GM23338 (cell line): ENCODE results near the gene NBEAL2. TPM values are rescaled to one million over a fixed set of nuclear protein-coding genes. Genes with fewer than 3 reads are reported as not detected.

Experiments
- ATAC-seq: fragments of 200-7000 bp; cut with Tn5 transposase; 3 replicates; pipeline ENCODE4 v1.9.1; 2020
- DNase-seq: peaks from one replicate; pipeline ENCODE4 v3.0.0-alpha.2; 2015; ENCODE audit warnings: low spot score
- H2AFZ ChIP-seq: fragments of 200-600 bp; sonication (generic); 2 replicates; pipeline ENCODE4 v1.8.0; 2016; ENCODE audit warnings: antibody characterized with exemption, mild to moderate bottlenecking, moderate library complexity
- H3F3A ChIP-seq: fragments of 200-600 bp; sonication (generic); replicated peaks from 2 replicates; pipeline ENCODE4 v1.8.0; 2017; ENCODE audit warnings: antibody characterized with exemption, mixed run types, low read depth
- H3K27ac ChIP-seq: fragments of 200-600 bp; sonication (generic); 2 replicates; pipeline ENCODE4 v1.6.1; 2016; ENCODE audit warnings: low read depth
- H3K27me3 ChIP-seq: fragments of 200-600 bp; sonication (generic); 2 replicates; pipeline ENCODE4 v1.8.0; 2016; ENCODE audit warnings: mild to moderate bottlenecking, mixed run types, moderate library complexity; ENCODE audit not compliant: insufficient read depth
- H3K36me3 ChIP-seq: fragments of 200-600 bp; sonication (generic); 2 replicates; pipeline ENCODE4 v1.8.0; 2016; ENCODE audit warnings: mild to moderate bottlenecking; ENCODE audit not compliant: insufficient read depth
- H3K4me1 ChIP-seq: fragments of 200-600 bp; sonication (generic); 2 replicates; pipeline ENCODE4 v1.8.0; 2016; ENCODE audit warnings: mild to moderate bottlenecking, moderate library complexity; ENCODE audit not compliant: insufficient read depth
- H3K4me2 ChIP-seq: fragments of 200-600 bp; sonication (generic); 2 replicates; pipeline ENCODE4 v1.7.1; 2017; ENCODE audit warnings: mixed run types
- H3K4me3 ChIP-seq: fragments of 200-600 bp; sonication (generic); 2 replicates; pipeline ENCODE4 v1.6.1; 2016; ENCODE audit warnings: mixed run types
- H3K79me2 ChIP-seq: fragments of 200-600 bp; sonication (generic); replicated peaks from 2 replicates; pipeline ENCODE4 v1.8.0; 2017; ENCODE audit warnings: mild to moderate bottlenecking; ENCODE audit not compliant: insufficient read depth
- H3K9me2 ChIP-seq: fragments of 200-600 bp; sonication (generic); 2 replicates; pipeline ENCODE4 v1.8.0; 2017; ENCODE audit not compliant: insufficient read depth
- H4K20me1 ChIP-seq: fragments of 200-600 bp; sonication (generic); replicated peaks from 2 replicates; pipeline ENCODE4 v1.8.0; 2017; ENCODE audit warnings: mild to moderate bottlenecking; ENCODE audit not compliant: insufficient read depth
- H3K27ac Mint-ChIP-seq: 2 replicates; pipeline ENCODE4 v1.8.0; 2020; ENCODE audit warnings: inconsistent platforms, mild to moderate bottlenecking, moderate library complexity, mixed read lengths
- H3K27me3 Mint-ChIP-seq: 3 replicates; pipeline ENCODE4 v1.8.0; 2022; ENCODE audit warnings: low read depth, mild to moderate bottlenecking, moderate library complexity, mixed read lengths, inconsistent platforms; ENCODE audit not compliant: insufficient read depth, poor library complexity
- H3K36me3 Mint-ChIP-seq: 3 replicates; pipeline ENCODE4 v1.8.0; 2021; ENCODE audit warnings: low read depth, mild to moderate bottlenecking, inconsistent platforms, moderate library complexity, mixed read lengths
- H3K4me1 Mint-ChIP-seq: 3 replicates; pipeline ENCODE4 v1.8.0; 2020; ENCODE audit warnings: mild to moderate bottlenecking, inconsistent platforms, mixed read lengths
- H3K4me3 Mint-ChIP-seq: 3 replicates; pipeline ENCODE4 v1.8.0; 2021; ENCODE audit warnings: moderate library complexity, mild to moderate bottlenecking, inconsistent platforms, mixed read lengths
- H3K9me3 Mint-ChIP-seq: 3 replicates; pipeline ENCODE4 v1.8.0; 2020; ENCODE audit warnings: moderate library complexity, mild to moderate bottlenecking, inconsistent platforms, mixed read lengths
- CREB1 ChIP-seq: fragments of 250-450 bp; sonication (Bioruptor Pico); IDR thresholded peaks from 2 replicates; pipeline ENCODE4 v1.5.0; 2020; ENCODE audit warnings: low read depth, mild to moderate bottlenecking, moderate library complexity
- EZH2 ChIP-seq: fragments of 200-600 bp; sonication (generic); IDR thresholded peaks from one replicate; pipeline ENCODE4 v1.8.0; 2017; ENCODE audit warnings: antibody characterized with exemption, mild to moderate bottlenecking, low read depth; ENCODE audit not compliant: unreplicated experiment
- EZH2phosphoT487 ChIP-seq: fragments of 200-600 bp; sonication (generic); IDR thresholded peaks from one replicate; pipeline ENCODE4 v1.8.1; 2018; ENCODE audit warnings: antibody characterized with exemption; ENCODE audit not compliant: unreplicated experiment
- NANOG ChIP-seq: IDR thresholded peaks from 2 replicates; pipeline ENCODE4 v1.6.1; 2016; ENCODE audit warnings: antibody characterized with exemption, borderline replicate concordance
- ZNF114 ChIP-seq: fragments of 250-450 bp; sonication (Bioruptor Pico); IDR thresholded peaks from 2 replicates; pipeline ENCODE4 v1.5.0; 2020; ENCODE audit warnings: mild to moderate bottlenecking, moderate library complexity
- ZNF331 ChIP-seq: fragments of 250-450 bp; sonication (Bioruptor Pico); IDR thresholded peaks from 2 replicates; pipeline ENCODE4 v1.5.0; 2020; ENCODE audit warnings: low read depth, mild to moderate bottlenecking, moderate library complexity
- polyA plus RNA-seq: library from polyadenylated mRNA; unstranded; fragments of >200 nt; fragmentation: Nextera tagmentation; extraction: Ambion mirVana; gene quantifications from 2 replicates; pipeline ENCODE4 v1.2.1, GENCODE V29; 2016
- total RNA-seq: library from RNA; depleted of rRNA; stranded (reverse); fragments of >200 nt; shearing (Covaris generic); gene quantifications from 2 replicates; pipeline ENCODE4 v1.2.3, GENCODE V29; 2014
- TF ChIP-seq, protein P1 (sequence below): IDR thresholded peaks from one replicate; pipeline ENCODE4 v1.6.1; 2018; ENCODE audit warnings: antibody characterized with exemption; ENCODE audit not compliant: unreplicated experiment
- TF ChIP-seq, protein P2 (sequence below): fragments of 250-450 bp; sonication (Bioruptor Pico); IDR thresholded peaks from 2 replicates; pipeline ENCODE4 v1.5.0; 2020; ENCODE audit warnings: mild to moderate bottlenecking, moderate library complexity
- TF ChIP-seq, protein P3 (sequence below): IDR thresholded peaks from 2 replicates; pipeline ENCODE4 v1.6.1; 2016; ENCODE audit warnings: antibody characterized with exemption

NBEAL2 gene
- total and polyA plus RNA-seq, 2 experiments from 2014 or later = 13.5 to 79.9 TPM

DNA sequence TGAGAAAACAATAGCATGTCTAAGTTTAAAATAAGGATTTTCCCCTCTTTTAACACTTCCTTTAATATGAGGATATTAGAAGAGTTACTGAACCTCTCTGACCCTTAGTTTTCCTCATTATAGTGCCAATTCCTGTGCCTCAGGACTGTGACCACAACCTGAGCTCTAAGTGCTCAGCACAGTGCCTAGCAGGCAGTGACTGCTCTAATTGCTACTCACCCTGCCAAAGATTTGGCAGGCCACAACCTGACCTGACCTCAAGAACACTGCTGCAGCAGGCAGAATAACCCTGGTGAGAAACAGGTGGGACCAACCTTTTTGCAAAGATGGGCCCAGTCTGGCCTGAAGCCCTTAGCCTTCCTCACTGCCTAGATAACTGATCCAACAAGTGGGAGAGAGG, 35.7 kb downstream of the NBEAL2 start:
- DNase-seq = no peak

DNA sequence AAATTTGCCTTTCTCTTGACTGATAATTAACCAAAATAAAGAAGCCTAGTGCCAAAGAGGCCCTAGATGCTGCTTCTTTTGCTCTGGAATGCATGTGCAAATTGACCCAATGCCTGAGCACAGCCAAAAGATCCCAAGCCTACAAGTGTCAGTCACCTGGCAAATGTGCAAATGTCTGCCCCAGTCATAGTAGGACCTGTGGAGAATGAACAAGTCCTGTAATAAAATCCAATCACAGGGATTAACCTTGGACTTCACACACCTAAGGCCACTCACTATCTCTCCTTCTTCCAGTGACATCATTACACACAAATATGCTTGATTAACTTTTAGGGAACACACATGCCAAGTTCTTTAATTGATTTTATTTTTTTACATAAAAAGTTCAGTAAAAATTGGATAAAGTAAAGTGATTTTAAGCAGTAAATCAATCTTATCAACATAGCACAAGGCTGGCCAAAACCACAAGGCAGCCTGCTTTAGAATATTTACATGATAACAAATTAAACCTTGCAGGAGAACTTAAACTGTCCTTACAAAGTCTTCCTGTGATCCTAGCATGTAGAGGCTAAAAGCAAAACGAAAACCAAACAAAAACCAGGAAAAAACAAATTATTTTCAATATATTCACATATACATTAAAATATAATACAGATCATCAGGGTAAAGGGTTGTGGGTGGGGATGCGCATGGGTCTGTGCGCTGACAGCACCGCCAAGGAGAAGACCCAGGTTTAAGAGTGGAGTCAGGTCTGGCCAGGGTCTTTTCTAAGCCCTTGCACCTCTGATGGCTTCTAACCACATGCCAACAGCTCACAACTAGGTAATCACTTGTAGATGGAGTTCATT, 36.8 kb downstream of the NBEAL2 start:
- no peak overlapping the region for H3K27ac Mint-ChIP-seq
- Histone ChIP-seq H3K36me3 (no peaks in the 10 kb centered on the region), H2AFZ (no peak overlapping the region), H3K9me2 (0 out of 2 replicates have a peak, but pooled peaks cover 4% of the 10 kb centered on the region), H3F3A (no peaks in the 10 kb centered on the region), H3K4me2 (no peak overlapping the region), H3K27ac (peak overlapping the region; percentile 20; the same call in 1 of the 2 replicates), H3K4me1 (0 out of 2 replicates have a peak, but pooled peaks cover 8% of the 10 kb centered on the region), H3K4me3 (no peak overlapping the region), H4K20me1 (peaks cover 8% of the 10 kb centered on the region; the same call in 1 of the 2 replicates), H3K27me3 (no peaks in the 10 kb centered on the region), H3K79me2 (0 out of 2 replicates have a peak, but pooled peaks cover 1% of the 10 kb centered on the region)
- DNase-seq (peak; percentile 34), ATAC-seq (no peak)
- peaks cover 12% of the 10 kb centered on the region for H3K4me1 Mint-ChIP-seq
- peaks cover 28% of the 10 kb centered on the region for H3K36me3 Mint-ChIP-seq
- H3K9me3 Mint-ChIP-seq = no peaks in the 10 kb centered on the region
- H3K27me3 Mint-ChIP-seq = no peaks in the 10 kb centered on the region
- H3K4me3 Mint-ChIP-seq = no peak overlapping the region; the same call in 2 of the 3 replicates
- no peak for TF ChIP-seq ZNF114 (CRISPR knock-in tag)
- no peak for TF ChIP-seq EZH2
- TF ChIP-seq, protein P1, sequence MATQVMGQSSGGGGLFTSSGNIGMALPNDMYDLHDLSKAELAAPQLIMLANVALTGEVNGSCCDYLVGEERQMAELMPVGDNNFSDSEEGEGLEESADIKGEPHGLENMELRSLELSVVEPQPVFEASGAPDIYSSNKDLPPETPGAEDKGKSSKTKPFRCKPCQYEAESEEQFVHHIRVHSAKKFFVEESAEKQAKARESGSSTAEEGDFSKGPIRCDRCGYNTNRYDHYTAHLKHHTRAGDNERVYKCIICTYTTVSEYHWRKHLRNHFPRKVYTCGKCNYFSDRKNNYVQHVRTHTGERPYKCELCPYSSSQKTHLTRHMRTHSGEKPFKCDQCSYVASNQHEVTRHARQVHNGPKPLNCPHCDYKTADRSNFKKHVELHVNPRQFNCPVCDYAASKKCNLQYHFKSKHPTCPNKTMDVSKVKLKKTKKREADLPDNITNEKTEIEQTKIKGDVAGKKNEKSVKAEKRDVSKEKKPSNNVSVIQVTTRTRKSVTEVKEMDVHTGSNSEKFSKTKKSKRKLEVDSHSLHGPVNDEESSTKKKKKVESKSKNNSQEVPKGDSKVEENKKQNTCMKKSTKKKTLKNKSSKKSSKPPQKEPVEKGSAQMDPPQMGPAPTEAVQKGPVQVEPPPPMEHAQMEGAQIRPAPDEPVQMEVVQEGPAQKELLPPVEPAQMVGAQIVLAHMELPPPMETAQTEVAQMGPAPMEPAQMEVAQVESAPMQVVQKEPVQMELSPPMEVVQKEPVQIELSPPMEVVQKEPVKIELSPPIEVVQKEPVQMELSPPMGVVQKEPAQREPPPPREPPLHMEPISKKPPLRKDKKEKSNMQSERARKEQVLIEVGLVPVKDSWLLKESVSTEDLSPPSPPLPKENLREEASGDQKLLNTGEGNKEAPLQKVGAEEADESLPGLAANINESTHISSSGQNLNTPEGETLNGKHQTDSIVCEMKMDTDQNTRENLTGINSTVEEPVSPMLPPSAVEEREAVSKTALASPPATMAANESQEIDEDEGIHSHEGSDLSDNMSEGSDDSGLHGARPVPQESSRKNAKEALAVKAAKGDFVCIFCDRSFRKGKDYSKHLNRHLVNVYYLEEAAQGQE = no peak
- TF ChIP-seq CREB1 = no peak
- TF ChIP-seq, protein P2, sequence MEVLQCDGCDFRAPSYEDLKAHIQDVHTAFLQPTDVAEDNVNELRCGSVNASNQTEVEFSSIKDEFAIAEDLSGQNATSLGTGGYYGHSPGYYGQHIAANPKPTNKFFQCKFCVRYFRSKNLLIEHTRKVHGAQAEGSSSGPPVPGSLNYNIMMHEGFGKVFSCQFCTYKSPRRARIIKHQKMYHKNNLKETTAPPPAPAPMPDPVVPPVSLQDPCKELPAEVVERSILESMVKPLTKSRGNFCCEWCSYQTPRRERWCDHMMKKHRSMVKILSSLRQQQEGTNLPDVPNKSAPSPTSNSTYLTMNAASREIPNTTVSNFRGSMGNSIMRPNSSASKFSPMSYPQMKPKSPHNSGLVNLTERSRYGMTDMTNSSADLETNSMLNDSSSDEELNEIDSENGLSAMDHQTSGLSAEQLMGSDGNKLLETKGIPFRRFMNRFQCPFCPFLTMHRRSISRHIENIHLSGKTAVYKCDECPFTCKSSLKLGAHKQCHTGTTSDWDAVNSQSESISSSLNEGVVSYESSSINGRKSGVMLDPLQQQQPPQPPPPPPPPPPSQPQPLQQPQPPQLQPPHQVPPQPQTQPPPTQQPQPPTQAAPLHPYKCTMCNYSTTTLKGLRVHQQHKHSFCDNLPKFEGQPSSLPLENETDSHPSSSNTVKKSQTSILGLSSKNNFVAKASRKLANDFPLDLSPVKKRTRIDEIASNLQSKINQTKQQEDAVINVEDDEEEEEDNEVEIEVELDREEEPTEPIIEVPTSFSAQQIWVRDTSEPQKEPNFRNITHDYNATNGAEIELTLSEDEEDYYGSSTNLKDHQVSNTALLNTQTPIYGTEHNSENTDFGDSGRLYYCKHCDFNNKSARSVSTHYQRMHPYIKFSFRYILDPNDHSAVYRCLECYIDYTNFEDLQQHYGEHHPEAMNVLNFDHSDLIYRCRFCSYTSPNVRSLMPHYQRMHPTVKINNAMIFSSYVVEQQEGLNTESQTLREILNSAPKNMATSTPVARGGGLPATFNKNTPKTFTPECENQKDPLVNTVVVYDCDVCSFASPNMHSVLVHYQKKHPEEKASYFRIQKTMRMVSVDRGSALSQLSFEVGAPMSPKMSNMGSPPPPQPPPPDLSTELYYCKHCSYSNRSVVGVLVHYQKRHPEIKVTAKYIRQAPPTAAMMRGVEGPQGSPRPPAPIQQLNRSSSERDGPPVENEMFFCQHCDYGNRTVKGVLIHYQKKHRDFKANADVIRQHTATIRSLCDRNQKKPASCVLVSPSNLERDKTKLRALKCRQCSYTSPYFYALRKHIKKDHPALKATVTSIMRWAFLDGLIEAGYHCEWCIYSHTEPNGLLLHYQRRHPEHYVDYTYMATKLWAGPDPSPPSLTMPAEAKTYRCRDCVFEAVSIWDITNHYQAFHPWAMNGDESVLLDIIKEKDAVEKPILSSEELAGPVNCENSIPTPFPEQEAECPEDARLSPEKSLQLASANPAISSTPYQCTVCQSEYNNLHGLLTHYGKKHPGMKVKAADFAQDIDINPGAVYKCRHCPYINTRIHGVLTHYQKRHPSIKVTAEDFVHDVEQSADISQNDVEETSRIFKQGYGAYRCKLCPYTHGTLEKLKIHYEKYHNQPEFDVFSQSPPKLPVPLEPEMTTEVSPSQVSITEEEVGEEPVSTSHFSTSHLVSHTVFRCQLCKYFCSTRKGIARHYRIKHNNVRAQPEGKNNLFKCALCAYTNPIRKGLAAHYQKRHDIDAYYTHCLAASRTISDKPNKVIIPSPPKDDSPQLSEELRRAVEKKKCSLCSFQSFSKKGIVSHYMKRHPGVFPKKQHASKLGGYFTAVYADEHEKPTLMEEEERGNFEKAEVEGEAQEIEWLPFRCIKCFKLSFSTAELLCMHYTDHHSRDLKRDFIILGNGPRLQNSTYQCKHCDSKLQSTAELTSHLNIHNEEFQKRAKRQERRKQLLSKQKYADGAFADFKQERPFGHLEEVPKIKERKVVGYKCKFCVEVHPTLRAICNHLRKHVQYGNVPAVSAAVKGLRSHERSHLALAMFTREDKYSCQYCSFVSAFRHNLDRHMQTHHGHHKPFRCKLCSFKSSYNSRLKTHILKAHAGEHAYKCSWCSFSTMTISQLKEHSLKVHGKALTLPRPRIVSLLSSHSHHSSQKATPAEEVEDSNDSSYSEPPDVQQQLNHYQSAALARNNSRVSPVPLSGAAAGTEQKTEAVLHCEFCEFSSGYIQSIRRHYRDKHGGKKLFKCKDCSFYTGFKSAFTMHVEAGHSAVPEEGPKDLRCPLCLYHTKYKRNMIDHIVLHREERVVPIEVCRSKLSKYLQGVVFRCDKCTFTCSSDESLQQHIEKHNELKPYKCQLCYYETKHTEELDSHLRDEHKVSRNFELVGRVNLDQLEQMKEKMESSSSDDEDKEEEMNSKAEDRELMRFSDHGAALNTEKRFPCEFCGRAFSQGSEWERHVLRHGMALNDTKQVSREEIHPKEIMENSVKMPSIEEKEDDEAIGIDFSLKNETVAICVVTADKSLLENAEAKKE (CRISPR knock-in tag) = no peak
- TF ChIP-seq, protein P3, sequence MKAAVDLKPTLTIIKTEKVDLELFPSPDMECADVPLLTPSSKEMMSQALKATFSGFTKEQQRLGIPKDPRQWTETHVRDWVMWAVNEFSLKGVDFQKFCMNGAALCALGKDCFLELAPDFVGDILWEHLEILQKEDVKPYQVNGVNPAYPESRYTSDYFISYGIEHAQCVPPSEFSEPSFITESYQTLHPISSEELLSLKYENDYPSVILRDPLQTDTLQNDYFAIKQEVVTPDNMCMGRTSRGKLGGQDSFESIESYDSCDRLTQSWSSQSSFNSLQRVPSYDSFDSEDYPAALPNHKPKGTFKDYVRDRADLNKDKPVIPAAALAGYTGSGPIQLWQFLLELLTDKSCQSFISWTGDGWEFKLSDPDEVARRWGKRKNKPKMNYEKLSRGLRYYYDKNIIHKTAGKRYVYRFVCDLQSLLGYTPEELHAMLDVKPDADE = no peak
- no peak for TF ChIP-seq NANOG
- TF ChIP-seq EZH2phosphoT487 = no peak

More for the DNA sequence above, 35.7 kb downstream of the NBEAL2 start:
- H3K4me1 Mint-ChIP-seq = peaks cover 15% of the 10 kb centered on the region
- Histone ChIP-seq H3K9me2 (peaks cover 9% of the 10 kb centered on the region; the same call in 1 of the 2 replicates), H3K79me2 (no peaks in the 10 kb centered on the region), H4K20me1 (peaks cover 8% of the 10 kb centered on the region; the same call in 1 of the 2 replicates), H3K4me2 (no peak overlapping the region), H3K27me3 (no peaks in the 10 kb centered on the region), H3K36me3 (no peaks in the 10 kb centered on the region), H3K27ac (peak overlapping the region; percentile 72; the same call in 1 of the 2 replicates), H2AFZ (no peak overlapping the region), H3F3A (0 out of 2 replicates have a peak, but pooled peaks cover 2% of the 10 kb centered on the region), H3K4me1 (0 out of 2 replicates have a peak, but pooled peaks cover 8% of the 10 kb centered on the region), H3K4me3 (no peak overlapping the region)
- no peak overlapping the region for H3K4me3 Mint-ChIP-seq
- ATAC-seq = no peak
- no peak overlapping the region for H3K27ac Mint-ChIP-seq
- peaks cover 1% of the 10 kb centered on the region for H3K27me3 Mint-ChIP-seq
- H3K9me3 Mint-ChIP-seq = no peaks in the 10 kb centered on the region
- H3K36me3 Mint-ChIP-seq = peaks cover 28% of the 10 kb centered on the region
- no peak for TF ChIP-seq ZNF331 (CRISPR knock-in tag)
